HepG2 (cell line): Measurements from ENCODE around the gene LTB4R. TPM values are rescaled to one million over a fixed set of nuclear protein-coding genes. Genes with fewer than 3 reads are reported as not detected.
A peak's percentile ranks its signal among the peaks of the same experiment; 100 is the strongest.

Experiments
- ATAC-seq: fragments of 200-7000 bp; cut with Tn5 transposase; 3 replicates; pipeline ENCODE4 v1.9.1; 2020; ENCODE audit warnings: mild to moderate bottlenecking, moderate library complexity
- BruUV-seq: library from RNA; stranded (reverse); fragments of 400-500 nt; replicated peaks from 2 replicates; lab custom pipeline; 2021; lab: Mats Ljungman, UMichigan
- CTCF ChIA-PET: fragments of 300-600 bp; formaldehyde crosslinking; extraction: SDS; loops from one replicate; lab custom pipeline; 2021; ENCODE audit warnings: low total read pairs, inconsistent platforms, low intra/inter-chr PET ratio; lab: Yijun Ruan, JAX
- POLR2A ChIA-PET: fragments of 350-600 bp; sonication (Branson Sonifier 250); formaldehyde crosslinking; loops from one replicate; lab custom pipeline; 2020; ENCODE audit warnings: antibody characterized with exemption, inconsistent platforms; lab: Yijun Ruan, JAX
- DNase-seq: peaks from one replicate; pipeline ENCODE4 v3.0.0-alpha.2; 2015; ENCODE audit warnings: low spot score
- FAIRE-seq: peaks from 3 replicates; lab custom pipeline; 2011; peaks lifted over from hg19 to GRCh38; lab: Jason Lieb, UNC
- H2AFZ ChIP-seq: one replicate; pipeline ENCODE4 v1.6.1; 2011; ENCODE audit warnings: low read length, inconsistent platforms
- H3K27ac ChIP-seq: fragments of 300-600 bp; 3 replicates; pipeline ENCODE4 v1.8.0; 2011; ENCODE audit warnings: mixed run types, mild to moderate bottlenecking, mixed read lengths, low read length, inconsistent platforms; ENCODE audit not compliant: insufficient read depth; ENCODE audit errors: extremely low read length
- H3K27me3 ChIP-seq, 2 experiments: fragments of 200-600 bp in 1 of 2; 2 replicates in 1 of 2; 3 replicates in 1 of 2; pipeline versions ENCODE4 v1.6.0 to v1.8.0; 2011; ENCODE audit warnings: low read length in 2 of 2, mild to moderate bottlenecking in 2 of 2, moderate library complexity in 2 of 2, inconsistent platforms in 1 of 2; ENCODE audit not compliant: insufficient read depth in 2 of 2, control insufficient read depth in 1 of 2
- H3K36me3 ChIP-seq, 2 experiments: fragments of 200-600 bp in 1 of 2; replicated peaks in 1 of 2; 2 replicates in 1 of 2; 3 replicates in 1 of 2; pipeline versions ENCODE4 v1.5.1 to v1.8.0; 2011; ENCODE audit warnings: low read length in 2 of 2, inconsistent platforms in 1 of 2; ENCODE audit not compliant: insufficient read depth in 2 of 2, control insufficient read depth in 1 of 2
- H3K4me1 ChIP-seq: 2 replicates; pipeline ENCODE4 v1.5.1; 2012; ENCODE audit warnings: low read length, inconsistent platforms; ENCODE audit not compliant: insufficient read depth
- H3K4me2 ChIP-seq: 2 replicates; pipeline ENCODE4 v1.6.0; 2011; ENCODE audit warnings: low read depth, low read length, inconsistent platforms
- H3K4me3 ChIP-seq, 3 experiments: fragments of 200-600 bp in 1 of 3; sonication (generic), shearing (Covaris generic) in 1 of 3; replicated peaks in 1 of 3; 2 replicates each; pipeline ENCODE4 v1.5.1; 2011 to 2016; ENCODE audit warnings: low read length in 3 of 3, inconsistent platforms in 2 of 3, low read depth in 2 of 3, mild to moderate bottlenecking in 2 of 3, control low read depth in 1 of 3, mixed read lengths in 1 of 3; ENCODE audit not compliant: insufficient read depth in 1 of 3
- H3K79me2 ChIP-seq: one replicate; pipeline ENCODE4 v1.6.1; 2011; ENCODE audit warnings: low read length, inconsistent platforms; ENCODE audit not compliant: insufficient read depth
- H3K9ac ChIP-seq: 2 replicates; pipeline ENCODE4 v1.6.0; 2011; ENCODE audit warnings: mild to moderate bottlenecking, low read depth, low read length, inconsistent platforms; ENCODE audit not compliant: insufficient read depth
- H3K9me3 ChIP-seq: 2 replicates; pipeline ENCODE4 v1.5.1; 2012; ENCODE audit warnings: mild to moderate bottlenecking, low read length
- H4K20me1 ChIP-seq: 2 replicates; pipeline ENCODE4 v1.6.0; 2011; ENCODE audit warnings: inconsistent platforms, mild to moderate bottlenecking, low read length, moderate library complexity; ENCODE audit not compliant: insufficient read depth
- CENPBD1 ChIP-seq: sonication (generic); formaldehyde crosslinking; IDR thresholded peaks from 2 replicates; pipeline ENCODE4 v1.8.0; 2022; ENCODE audit warnings: missing genetic modification reagents, low read depth, mild to moderate bottlenecking, borderline replicate concordance
- ETS1 ChIP-seq: sonication (generic); formaldehyde crosslinking; IDR thresholded peaks from 2 replicates; pipeline ENCODE4 v1.4.0; 2020; ENCODE audit warnings: missing genetic modification reagents
- HNF1B ChIP-seq: sonication (generic); formaldehyde crosslinking; IDR thresholded peaks from 2 replicates; pipeline ENCODE4 v1.5.1; 2020; ENCODE audit warnings: mild to moderate bottlenecking, moderate library complexity, missing genetic modification reagents
- HNRNPL ChIP-seq: fragments of 200-400 bp; formaldehyde crosslinking; IDR thresholded peaks from 2 replicates; pipeline ENCODE4 v1.6.1; 2017; ENCODE audit warnings: mild to moderate bottlenecking, low read depth, low read length
- HOXA7 ChIP-seq: sonication (generic); formaldehyde crosslinking; IDR thresholded peaks from 2 replicates; pipeline ENCODE4 v1.8.1; 2022; ENCODE audit warnings: mild to moderate bottlenecking, missing genetic modification reagents, moderate library complexity
- NR3C1 ChIP-seq: sonication (generic); formaldehyde crosslinking; IDR thresholded peaks from 2 replicates; pipeline ENCODE4 v1.4.0; 2020; ENCODE audit warnings: missing genetic modification reagents
- PHF5A ChIP-seq: IDR thresholded peaks from one replicate; pipeline ENCODE4 v1.6.1; 2018; ENCODE audit warnings: low read depth, missing genetic modification reagents; ENCODE audit not compliant: unreplicated experiment
- SETDB1 ChIP-seq: sonication (generic); formaldehyde crosslinking; IDR thresholded peaks from 2 replicates; pipeline ENCODE4 v1.5.1; 2020; ENCODE audit warnings: missing genetic modification reagents, mild to moderate bottlenecking, borderline replicate concordance
- ZNF280B ChIP-seq: sonication (generic); formaldehyde crosslinking; IDR thresholded peaks from 2 replicates; pipeline ENCODE4 v1.5.0; 2020; ENCODE audit warnings: missing genetic modification reagents, mild to moderate bottlenecking, borderline replicate concordance
- ZNF350 ChIP-seq: sonication (generic); formaldehyde crosslinking; IDR thresholded peaks from 2 replicates; pipeline ENCODE4 v1.4.0; 2020; ENCODE audit warnings: mild to moderate bottlenecking, low read depth, missing genetic modification reagents, borderline replicate concordance
- ZNF644 ChIP-seq: IDR thresholded peaks from 2 replicates; pipeline ENCODE4 v1.6.1; 2016; ENCODE audit warnings: low read depth
- ZNF703 ChIP-seq: sonication (generic); formaldehyde crosslinking; IDR thresholded peaks from 2 replicates; pipeline ENCODE4 v1.5.1; 2020; ENCODE audit warnings: missing genetic modification reagents, mild to moderate bottlenecking, moderate library complexity, borderline replicate concordance
- ZNF766 ChIP-seq: sonication (generic); formaldehyde crosslinking; IDR thresholded peaks from 2 replicates; pipeline ENCODE4 v1.5.0; 2020; ENCODE audit warnings: missing genetic modification reagents, borderline replicate concordance
- ZNF777 ChIP-seq: sonication (generic); formaldehyde crosslinking; IDR thresholded peaks from 2 replicates; pipeline ENCODE4 v1.4.0; 2020; ENCODE audit warnings: missing genetic modification reagents
- ZNF790 ChIP-seq: sonication (generic); formaldehyde crosslinking; IDR thresholded peaks from 2 replicates; pipeline ENCODE4 v1.8.0; 2022; ENCODE audit warnings: missing genetic modification reagents, mild to moderate bottlenecking, borderline replicate concordance
- WGBS: methylation state at CpG from one replicate; pipeline ENCODE4 v1.1.6; 2017; ENCODE audit warnings: low lambda C conversion rate; 5-methylcytosine and 5-hydroxymethylcytosine counted together
- in situ Hi-C: cut with HindIII; loops from 2 replicates; pipeline ENCODE4 v1.10.0; 2017; ENCODE audit warnings: low pct_unique_long_range_greater_than_20kb; ENCODE audit not compliant: extremely low pct_ligation_motif_present
- intact Hi-C: fragments of 100-400 bp; cut with micrococcal nuclease; formaldehyde crosslinking; loops from one replicate; pipeline ENCODE4 v1.10.0; 2022; ENCODE audit not compliant: unreplicated experiment
- polyA plus RNA-seq, 8 experiments: library from polyadenylated mRNA; depleted of rRNA in 3 of 8; stranded (reverse) in 7 of 8; unstranded in 1 of 8; fragments of >200 nt; fragmentation: Illumina TruSeq in 4 of 8; extraction: Trizol in 4 of 8; gene quantifications; 2 replicates each; pipeline versions ENCODE4 v1.2.1 to v1.2.3, GENCODE V29; 2011 to 2016; ENCODE audit warnings: low read depth in 4 of 8, missing spikeins in 1 of 8, mixed read lengths in 1 of 8; ENCODE audit not compliant: insufficient read depth in 1 of 8
- total RNA-seq, 5 experiments: library from RNA; depleted of rRNA; stranded (reverse); fragments of >200 nt; fragmentation: Illumina TruSeq; extraction: Trizol; gene quantifications; 2 replicates each; pipeline ENCODE4 v1.2.3, GENCODE V29; 2016; ENCODE audit warnings: low read depth in 1 of 5

The LTB4R gene
- total and polyA plus RNA-seq, 2 of the 13 experiments (the other 11 are each of a cell fraction or from before 2014, with no cell fraction given): 3.2 to 8.2 TPM

- Histone ChIP-seq H3K27ac (peak within 1 kb of the TSS; percentile 92), H4K20me1 (no peaks in the 10 kb centered on the region), H3K9me3 (no peaks in the 10 kb centered on the region), H3K9ac (peak within 1 kb of the TSS; percentile 98), H3K27me3 (no peaks in the 10 kb centered on the region; a peak in 1 of 5 replicates), H3K4me1 (peaks cover 22% of the 10 kb centered on the region), H3K36me3 (peaks cover 16 to 26% of the 10 kb centered on the region in 2 experiments; a peak in 4 of 5 replicates), H3K79me2 (peaks cover 7% of the 10 kb centered on the region), H3K4me2 (peak within 1 kb of the TSS; percentile 97), H2AFZ (peak within 1 kb of the TSS; percentile 75), H3K4me3 (peak within 1 kb of the TSS; percentile 78 to 96 (median 78))
- intact Hi-C loops (loop anchor here (1.0 to 2.0 kb wide), 4 partner anchors 19 to 54 kb away; partner anchors contain the start of gene MDP1), in situ Hi-C loops (no loop called here)
- POLR2A ChIA-PET: interaction anchor here (0.6 to 16.5 kb wide), 55 partner anchors 9 to 1434 kb away, joined by 3 to 435 read pairs (median 7); partner anchors contain the start of genes AJUBA, BCL2L2, CARMIL3 and CBLN3
- ATAC-seq (peak; percentile 95), DNase-seq (peak; percentile 96), FAIRE-seq (peak; percentile 76)
- CTCF ChIA-PET: interaction anchor here (0.6 to 2.8 kb wide), 4 partner anchors 26 to 76 kb away, joined by 3 to 33 read pairs (median 10); partner anchors contain the start of genes MDP1 and TINF2
- WGBS: 1% methylated on average over 61 of the region's 61 CpGs
- no TSS peak for BruUV-seq
- TF ChIP-seq ZNF280B (CRISPR knock-in tag) (peak; percentile 99), HOXA7 (CRISPR knock-in tag) (peak; percentile 94), ZNF766 (CRISPR knock-in tag) (peak; percentile 99), CENPBD1 (CRISPR knock-in tag) (no peak; the same call in 1 of the 2 replicates), HNF1B (CRISPR knock-in tag) (peak; percentile 94), ZNF644 (CRISPR knock-in tag) (peak; percentile 56), ZNF777 (CRISPR knock-in tag) (peak; percentile 84), SETDB1 (CRISPR knock-in tag) (no peak), ETS1 (0 out of 2 replicates have a peak, but pooled peaks have one; percentile 97), ZNF350 (peak; percentile 96), PHF5A (CRISPR knock-in tag) (peak; percentile 100), ZNF790 (peak; percentile 98), NR3C1 (CRISPR knock-in tag) (peak; percentile 77; the same call in 1 of the 2 replicates), HNRNPL (0 out of 2 replicates have a peak, but pooled peaks have one; percentile 73), ZNF703 (CRISPR knock-in tag) (peak; percentile 87; the same call in 1 of the 2 replicates)
These were observed 40.0 kb upstream of the LTB4R start, which contains the start of gene RABGGTA for GRCh38 chr14:24271134-24271833. TSS of gene RABGGTA (minus strand) at chr14:24271597. CDS start at chr14:24271115, 482 bp downstream.
